A549 (cell line): Measurements from ENCODE around the gene TP53TG5. TPM values are rescaled to one million over a fixed set of nuclear protein-coding genes. Genes with fewer than 3 reads are reported as not detected.

Experiments used
- ATAC-seq, 2 experiments: fragments of 200-7000 bp in 1 of 2; fragments of >200 bp in 1 of 2; cut with Nextera tagmentation in 1 of 2; cut with Tn5 transposase in 1 of 2; 3 replicates each; pipeline versions ENCODE4 v1.8.0 to v1.9.1; 2018 to 2020; ENCODE audit warnings: mild to moderate bottlenecking in 1 of 2, moderate library complexity in 1 of 2
- CTCF ChIA-PET: fragments of 300-600 bp; sonication (Branson Sonifier 250); formaldehyde crosslinking; extraction: SDS; loops from one replicate; lab custom pipeline; 2021; ENCODE audit warnings: antibody characterized with exemption, inconsistent platforms; lab: Yijun Ruan, JAX
- POLR2A ChIA-PET: fragments of 350-600 bp; formaldehyde crosslinking; extraction: SDS; loops from one replicate; lab custom pipeline; 2021; ENCODE audit warnings: antibody characterized with exemption, inconsistent platforms; lab: Yijun Ruan, JAX
- DNase-seq, 2 experiments: peaks; one replicate each; pipeline versions ENCODE4 v3.0.0 to v3.0.0-alpha.2; 2011 to 2016; ENCODE audit warnings: low read depth in 1 of 2, low spot score in 1 of 2
- FAIRE-seq: peaks from 2 replicates; lab custom pipeline; 2011; peaks lifted over from hg19 to GRCh38; lab: Jason Lieb, UNC
- H3K27ac ChIP-seq, 2 experiments: fragments of >200 bp; sonication (Bioruptor Twin); formaldehyde crosslinking; 3 replicates each; pipeline ENCODE4 v1.5.1; 2016 to 2017
- H3K4me1 ChIP-seq: fragments of >200 bp; sonication (Bioruptor Twin); formaldehyde crosslinking; 3 replicates; pipeline ENCODE4 v1.6.1; 2016
- H3K4me2 ChIP-seq: fragments of >200 bp; sonication (Bioruptor Twin); formaldehyde crosslinking; 3 replicates; pipeline ENCODE4 v1.6.1; 2016
- H3K4me3 ChIP-seq: fragments of >200 bp; sonication (Bioruptor Twin); formaldehyde crosslinking; 3 replicates; pipeline ENCODE4 v1.5.1; 2016
- H3K9me3 ChIP-seq: fragments of >200 bp; sonication (Bioruptor Twin); formaldehyde crosslinking; 3 replicates; pipeline ENCODE4 v1.6.1; 2016
- FOSB ChIP-seq: fragments of 250-450 bp; sonication (Bioruptor Pico); IDR thresholded peaks from 2 replicates; pipeline ENCODE4 v1.5.0; 2020; ENCODE audit warnings: mild to moderate bottlenecking, moderate library complexity
- FOSL2 ChIP-seq, 2 experiments: fragments of 450-650 bp in 1 of 2; fragments of >200 bp in 1 of 2; sonication (Bioruptor Twin) in 1 of 2; formaldehyde crosslinking; IDR thresholded peaks; 2 replicates each; pipeline versions ENCODE4 v1.5.0 to v1.6.1; 2016 to 2020; ENCODE audit warnings: mild to moderate bottlenecking in 1 of 2, moderate library complexity in 1 of 2
- GATA3 ChIP-seq: IDR thresholded peaks from 2 replicates; pipeline ENCODE4 v1.6.1; 2012; ENCODE audit warnings: borderline replicate concordance
- HEYL ChIP-seq: fragments of 250-450 bp; sonication (Bioruptor Pico); IDR thresholded peaks from 2 replicates; pipeline ENCODE4 v1.8.0; 2021; ENCODE audit warnings: mild to moderate bottlenecking, moderate library complexity
- KDM5A ChIP-seq: fragments of 200-600 bp; sonication (generic); IDR thresholded peaks from 2 replicates; pipeline ENCODE4 v1.6.1; 2016; ENCODE audit warnings: antibody characterized with exemption, mild to moderate bottlenecking
- MYC ChIP-seq: IDR thresholded peaks from 2 replicates; pipeline ENCODE4 v1.6.1; 2012; ENCODE audit warnings: mild to moderate bottlenecking, inconsistent platforms, low read length, improper control_type of control experiment, borderline replicate concordance
- NPAS2 ChIP-seq: fragments of 250-450 bp; sonication (Bioruptor Pico); IDR thresholded peaks from 2 replicates; pipeline ENCODE4 v1.8.0; 2022; ENCODE audit warnings: mild to moderate bottlenecking, moderate library complexity, borderline replicate concordance
- POLR2AphosphoS2 ChIP-seq: conservative IDR thresholded peaks from 2 replicates; pipeline ENCODE4 v1.6.1; 2012; ENCODE audit warnings: low read length, improper control_type of control experiment, inconsistent platforms
- RARB ChIP-seq: fragments of 250-450 bp; sonication (Bioruptor Pico); IDR thresholded peaks from 2 replicates; pipeline ENCODE4 v1.8.0; 2021; ENCODE audit warnings: mild to moderate bottlenecking, moderate library complexity
- RFX5 ChIP-seq: fragments of 450-650 bp; IDR thresholded peaks from 2 replicates; pipeline ENCODE4 v1.7.1; 2014; ENCODE audit warnings: antibody characterized with exemption, mild to moderate bottlenecking, moderate library complexity
- SREBF2 ChIP-seq: fragments of 450-650 bp; IDR thresholded peaks from 2 replicates; pipeline ENCODE4 v1.6.1; 2014; ENCODE audit warnings: mild to moderate bottlenecking, moderate library complexity
- TFCP2L1 ChIP-seq: fragments of 250-450 bp; sonication (Bioruptor Pico); IDR thresholded peaks from 2 replicates; pipeline ENCODE4 v1.5.0; 2021; ENCODE audit warnings: mild to moderate bottlenecking
- ZNF302 ChIP-seq: fragments of 250-450 bp; sonication (Bioruptor Pico); IDR thresholded peaks from 2 replicates; pipeline ENCODE4 v1.9.0; 2021; ENCODE audit warnings: inconsistent platforms, mild to moderate bottlenecking, moderate library complexity
- WGBS: methylation state at CpG from one replicate; pipeline ENCODE4 v1.1.6; 2017; ENCODE audit errors: missing lambda C conversion rate; 5-methylcytosine and 5-hydroxymethylcytosine counted together
- polyA plus RNA-seq, 4 experiments: library from polyadenylated mRNA; depleted of rRNA in 3 of 4; stranded (reverse); fragments of >200 nt; fragmentation: RNase III in 1 of 4; extraction: RNeasy Plus Mini Kit Qiagen cat#74134 plus additional on column Dnase treatment in 1 of 4; gene quantifications; 2 replicates in 3 of 4; 3 replicates in 1 of 4; pipeline ENCODE4 v1.2.3, GENCODE V29; 2011 to 2017
- TF ChIP-seq, protein P1 (sequence below): fragments of >200 bp; sonication (Bioruptor Twin); formaldehyde crosslinking; IDR thresholded peaks from 3 replicates; pipeline ENCODE4 v1.5.1; 2016
- TF ChIP-seq, protein P2 (sequence below): IDR thresholded peaks from 2 replicates; pipeline ENCODE4 v1.6.1; 2012

Gene TP53TG5
- polyA plus RNA-seq, 2 of the 4 experiments (the other 2 are of a cell fraction): not detected

DNA sequence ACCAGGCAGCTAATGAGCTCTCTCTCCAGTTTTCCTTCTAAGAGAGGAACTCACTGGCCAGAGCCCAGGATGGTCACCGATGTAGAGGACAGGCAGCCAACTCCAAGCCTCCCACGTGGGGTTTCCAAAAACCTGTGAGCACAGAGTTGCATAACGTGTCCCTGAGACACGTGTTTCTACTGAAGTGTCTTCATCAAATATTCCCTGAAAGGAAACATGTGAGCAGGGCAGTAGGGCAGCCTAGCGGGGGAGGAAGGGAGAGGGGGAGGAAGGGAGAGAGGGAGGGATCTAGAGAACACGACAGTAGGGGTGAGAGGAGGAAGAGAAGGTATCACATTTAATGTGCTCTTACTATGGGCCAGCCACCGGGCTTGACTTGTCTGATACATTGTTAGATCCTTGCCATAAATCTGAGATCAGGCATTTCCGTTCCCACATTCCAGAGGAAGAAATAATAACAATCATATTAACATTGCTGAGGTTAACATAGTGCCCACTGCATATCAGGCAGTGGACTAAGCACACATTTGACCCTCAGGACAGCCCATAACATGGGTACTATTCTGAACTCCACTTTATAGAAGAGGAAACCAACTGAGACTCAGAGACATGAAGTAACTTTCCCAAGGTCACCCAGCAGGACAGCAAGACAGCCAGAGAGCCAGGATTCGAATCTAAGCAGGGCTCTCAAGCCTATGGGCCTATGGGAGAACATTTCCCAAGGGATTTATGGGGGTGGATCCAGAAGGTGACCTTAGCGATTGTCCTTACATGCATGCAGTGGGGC is 19.6 kb downstream of the TP53TG5 start:
- POLR2A ChIA-PET: no interaction called here
- CTCF ChIA-PET: interaction anchor here (0.5 to 9.2 kb wide), 12 partner anchors 13 to 413 kb away, joined by 3 to 159 read pairs (median 37); partner anchors contain the start of gene SDC4
- peaks cover 49% of the 10 kb centered on the region for H3K4me1 ChIP-seq

DNA sequence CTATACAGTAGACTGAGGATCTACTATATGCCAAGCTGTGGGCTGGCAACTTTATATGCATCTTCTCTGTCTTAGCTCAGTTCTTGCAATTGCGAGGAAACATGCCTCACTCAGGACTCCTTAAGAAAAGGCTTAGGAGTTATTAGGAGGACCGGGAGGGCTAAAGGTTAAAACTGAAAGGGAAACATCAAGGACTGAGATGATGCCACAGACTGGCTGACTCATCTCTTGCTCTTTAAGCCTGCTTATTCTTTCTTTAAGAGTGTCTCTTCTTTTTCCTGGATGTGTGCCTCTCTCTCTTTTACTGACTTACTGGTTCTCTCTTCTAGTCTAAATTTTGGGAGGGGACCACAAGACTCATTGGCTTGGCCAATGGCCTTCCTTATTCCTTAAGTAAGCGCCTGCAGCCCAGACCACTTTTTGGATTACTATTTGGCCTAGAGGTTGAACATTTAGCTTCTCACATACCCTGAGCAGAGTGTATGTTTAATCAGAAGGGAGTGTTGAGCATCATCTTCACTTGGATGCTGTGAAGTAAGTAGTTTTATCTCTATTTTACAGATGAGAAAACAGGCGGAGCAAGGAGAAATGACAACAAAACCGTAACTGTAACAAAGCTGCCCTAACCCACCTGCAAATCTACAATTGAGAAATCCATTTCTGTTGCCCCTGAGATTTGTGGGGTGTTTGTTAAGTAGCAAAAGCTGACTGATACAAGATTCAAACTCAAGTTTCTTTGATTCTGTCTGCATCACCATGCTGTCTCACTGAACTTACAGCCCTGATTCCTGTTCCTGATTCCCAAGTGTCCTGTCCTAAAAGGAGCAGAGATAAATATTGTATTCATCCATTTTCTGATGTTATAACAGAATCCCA is 22.7 kb downstream of the TP53TG5 start:
- Histone ChIP-seq H3K27ac (peak overlapping the region; percentile 35 to 65; a peak in 4 of 6 replicates), H3K4me2 (peak overlapping the region; percentile 57), H3K4me3 (no peak overlapping the region), H3K4me1 (peaks cover 49% of the 10 kb centered on the region), H3K9me3 (no peaks in the 10 kb centered on the region)
- peak in 1 of 2 experiments; percentile 36 for DNase-seq
- FAIRE-seq: no peak
- ChIA-PET POLR2A (interaction anchor here (1.5 kb wide), 1 partner anchor 11 kb away, joined by 6 read pairs; no protein-coding TSS in a partner anchor), CTCF (interaction anchor here (0.8 to 4.7 kb wide), 10 partner anchors 8 to 416 kb away, joined by 3 to 46 read pairs (median 5); partner anchors contain the start of gene SYS1)
- TF ChIP-seq SREBF2: no peak
- 0 out of 2 replicates have a peak, but pooled peaks have one; percentile 22 for TF ChIP-seq FOSL2 (IDR thresholded peaks at IDR 0.05)
- no peak for TF ChIP-seq FOSL2 (CRISPR knock-in tag; IDR thresholded peaks at IDR 0.05)
- WGBS: 62% methylated on average over 5 of the region's 5 CpGs
- peak in 1 of 2 experiments; percentile 63; a peak in 3 of 6 replicates for ATAC-seq

More for the DNA sequence above, 19.6 kb downstream of the TP53TG5 start:
- no peak overlapping the region for H3K4me3 ChIP-seq
- H3K27ac ChIP-seq: peak overlapping the region in 1 of 2 experiments; percentile 48; a peak in 2 of 6 replicates
- 64% methylated on average over 10 of the region's 10 CpGs for WGBS
- ATAC-seq (no peak), FAIRE-seq (no peak), DNase-seq (no peak)
- no peaks in the 10 kb centered on the region for H3K9me3 ChIP-seq
- H3K4me2 ChIP-seq: 0 out of 3 replicates have a peak overlapping the region, but pooled peaks have one; percentile 1
- no peak for TF ChIP-seq NPAS2 (CRISPR knock-in tag)
- no peak for TF ChIP-seq KDM5A
- TF ChIP-seq ZNF302 (CRISPR knock-in tag): no peak
- TF ChIP-seq, protein P1, sequence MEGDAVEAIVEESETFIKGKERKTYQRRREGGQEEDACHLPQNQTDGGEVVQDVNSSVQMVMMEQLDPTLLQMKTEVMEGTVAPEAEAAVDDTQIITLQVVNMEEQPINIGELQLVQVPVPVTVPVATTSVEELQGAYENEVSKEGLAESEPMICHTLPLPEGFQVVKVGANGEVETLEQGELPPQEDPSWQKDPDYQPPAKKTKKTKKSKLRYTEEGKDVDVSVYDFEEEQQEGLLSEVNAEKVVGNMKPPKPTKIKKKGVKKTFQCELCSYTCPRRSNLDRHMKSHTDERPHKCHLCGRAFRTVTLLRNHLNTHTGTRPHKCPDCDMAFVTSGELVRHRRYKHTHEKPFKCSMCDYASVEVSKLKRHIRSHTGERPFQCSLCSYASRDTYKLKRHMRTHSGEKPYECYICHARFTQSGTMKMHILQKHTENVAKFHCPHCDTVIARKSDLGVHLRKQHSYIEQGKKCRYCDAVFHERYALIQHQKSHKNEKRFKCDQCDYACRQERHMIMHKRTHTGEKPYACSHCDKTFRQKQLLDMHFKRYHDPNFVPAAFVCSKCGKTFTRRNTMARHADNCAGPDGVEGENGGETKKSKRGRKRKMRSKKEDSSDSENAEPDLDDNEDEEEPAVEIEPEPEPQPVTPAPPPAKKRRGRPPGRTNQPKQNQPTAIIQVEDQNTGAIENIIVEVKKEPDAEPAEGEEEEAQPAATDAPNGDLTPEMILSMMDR: no peak
- no peak for TF ChIP-seq FOSB (CRISPR knock-in tag)
- no peak for TF ChIP-seq RFX5
- TF ChIP-seq RARB (CRISPR knock-in tag): no peak
- TF ChIP-seq SREBF2: no peak
- TF ChIP-seq HEYL (CRISPR knock-in tag): no peak
- no peak for TF ChIP-seq MYC
- TF ChIP-seq, protein P2, sequence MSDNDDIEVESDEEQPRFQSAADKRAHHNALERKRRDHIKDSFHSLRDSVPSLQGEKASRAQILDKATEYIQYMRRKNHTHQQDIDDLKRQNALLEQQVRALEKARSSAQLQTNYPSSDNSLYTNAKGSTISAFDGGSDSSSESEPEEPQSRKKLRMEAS: no peak
- TF ChIP-seq GATA3: no peak
- TF ChIP-seq TFCP2L1: no peak
- TF ChIP-seq POLR2AphosphoS2: no peak
- TF ChIP-seq, all 56 proteins: peak for 0

DNA sequence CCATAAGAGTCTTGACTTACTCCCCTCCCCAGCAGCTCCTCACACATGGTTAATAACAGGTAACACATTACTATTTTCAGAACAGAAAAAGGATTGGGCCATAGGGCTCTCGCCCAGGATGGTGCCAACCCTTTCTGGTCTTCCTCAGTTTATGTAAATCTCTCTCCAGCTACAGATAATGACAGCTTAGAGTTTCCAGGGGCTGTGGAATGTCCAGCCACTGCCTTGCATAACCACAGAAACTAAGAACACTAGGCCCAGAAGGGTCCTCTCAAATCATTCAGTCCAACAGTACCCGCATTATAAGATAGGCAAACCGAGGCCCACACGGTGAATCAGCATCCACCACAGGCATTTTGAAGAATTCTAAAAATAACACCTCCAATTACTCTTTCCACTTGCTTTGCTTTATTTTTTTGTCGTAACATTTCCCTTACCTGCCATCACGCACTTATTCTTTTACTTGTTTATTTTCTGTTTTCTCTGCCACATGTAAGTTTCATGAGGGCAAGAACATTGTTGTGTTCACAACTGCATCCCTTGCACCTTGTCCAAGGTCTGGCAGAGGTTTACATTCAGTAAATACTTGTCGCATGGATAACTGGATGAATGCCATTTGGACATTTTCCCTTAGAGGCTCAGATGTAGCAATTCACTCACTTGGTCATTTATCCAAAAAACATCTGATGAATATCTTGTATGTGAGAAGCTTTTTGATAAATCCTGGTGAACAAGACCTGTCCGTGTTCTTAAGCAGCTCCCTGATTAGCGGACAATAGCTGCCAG is 23.5 kb downstream of the TP53TG5 start:
- no peak for TF ChIP-seq POLR2AphosphoS2
- no peaks in the 10 kb centered on the region for H3K9me3 ChIP-seq
- FAIRE-seq (no peak), ATAC-seq (no peak), DNase-seq (no peak)
- peak overlapping the region; percentile 57 for H3K4me2 ChIP-seq
- peaks cover 42% of the 10 kb centered on the region for H3K4me1 ChIP-seq
- peak overlapping the region; percentile 12 to 65; a peak in 3 of 6 replicates for H3K27ac ChIP-seq
- CTCF ChIA-PET: interaction anchor here (0.9 to 4.7 kb wide), 10 partner anchors 9 to 417 kb away, joined by 3 to 46 read pairs (median 5); partner anchors contain the start of gene SYS1
- POLR2A ChIA-PET: interaction anchor here (1.5 kb wide), 1 partner anchor 10 kb away, joined by 6 read pairs; no protein-coding TSS in a partner anchor
- 86% methylated on average over 9 of the region's 9 CpGs for WGBS
- no peak overlapping the region for H3K4me3 ChIP-seq
